ENCODE data around the gene IQCF2.
"Not testable (repeated sequence)": the region's sequence is repeated elsewhere in the genome, so short reads cannot be mapped to it uniquely, and the experiment has no call there.

The IQCF2 gene

GRCh38 chr3:51879937-51880336, 18.5 kb downstream of the IQCF2 start:
- DNase-seq, result no peak

GRCh38 chr3:51886447-51886846, 25.0 kb downstream of the IQCF2 start:
- no peak for DNase-seq

DNA sequence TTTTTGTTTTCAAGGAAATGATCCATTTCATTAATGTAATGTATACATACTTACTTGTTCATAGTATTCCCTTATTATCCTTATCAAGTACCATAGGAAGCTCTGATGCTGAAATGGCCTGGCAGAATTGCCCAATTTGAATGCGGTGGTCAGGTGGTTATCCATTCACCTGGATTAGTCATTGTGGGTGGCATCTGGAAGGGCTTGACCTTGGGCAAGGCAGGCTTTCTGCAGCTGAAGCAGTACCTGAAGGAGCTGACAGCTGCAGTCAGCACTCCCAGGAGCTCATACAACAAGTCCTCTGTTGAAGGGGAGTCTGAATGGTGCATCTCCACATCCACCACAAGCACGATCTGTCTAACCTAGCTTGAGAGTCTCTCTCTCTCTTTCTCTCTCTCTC, 26.2 kb downstream of the IQCF2 start:
- DNase-seq, result no peak

- no peak for DNase-seq
Measured at GRCh38 chr3:51888463-51889105, 27.2 kb downstream of the IQCF2 start.

DNA sequence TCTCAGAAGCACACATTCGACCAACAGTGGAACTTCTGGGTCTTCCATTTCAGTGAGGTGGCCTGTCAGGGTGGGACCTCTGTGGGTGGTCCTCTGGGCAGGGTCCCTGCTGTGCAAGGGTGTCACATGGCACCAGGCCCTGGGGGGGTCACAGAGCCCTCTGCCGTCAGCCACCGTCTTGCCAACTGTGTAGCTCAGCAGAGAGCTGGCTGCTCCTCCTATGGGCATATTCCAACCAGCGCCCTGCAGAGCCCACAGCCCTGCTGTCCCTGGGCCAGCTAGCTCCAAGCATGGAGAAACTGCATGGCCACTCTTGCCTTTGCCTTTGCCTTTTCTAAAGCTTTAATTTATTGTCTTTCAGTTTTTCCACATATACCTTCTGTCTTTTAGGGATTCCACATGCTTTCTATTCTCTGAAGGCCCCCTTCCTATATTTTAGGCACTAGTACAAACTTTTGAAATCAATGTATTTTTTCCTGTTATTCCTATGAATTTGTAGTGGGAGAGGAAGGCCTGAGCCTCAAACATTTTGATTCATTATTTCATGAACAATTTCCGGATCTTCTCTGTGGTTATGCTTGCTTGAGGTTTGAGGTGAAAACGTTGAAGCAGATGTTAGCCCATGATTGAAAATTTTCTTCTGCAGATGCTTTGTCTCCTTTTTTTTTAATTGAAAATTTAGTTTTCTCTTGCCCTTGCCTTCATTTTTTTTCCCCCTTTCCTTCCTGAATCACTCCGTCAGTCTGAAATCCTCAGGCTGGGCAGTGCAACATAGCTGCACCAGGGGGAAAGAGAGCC, 30.0 kb downstream of the IQCF2 start:
- no peak for DNase-seq

DNA sequence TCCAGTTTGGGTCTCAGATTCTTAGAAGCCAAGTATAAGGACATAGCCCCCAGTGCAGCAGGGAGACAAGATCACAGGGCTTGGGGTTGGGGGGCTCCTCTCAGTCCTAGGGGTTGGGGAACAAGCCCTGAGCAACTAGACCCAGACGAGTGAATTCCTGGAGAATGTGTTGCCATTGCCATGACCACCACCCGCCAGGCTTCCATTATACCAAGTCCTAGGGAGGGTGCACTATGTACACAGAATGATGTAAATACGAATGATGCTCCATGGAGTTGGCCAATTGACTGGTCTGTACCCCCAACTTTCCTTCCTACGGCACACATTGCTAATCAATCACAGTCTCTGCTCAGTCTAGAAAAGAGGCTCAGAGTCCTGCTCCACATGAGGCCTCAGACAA, 33.0 kb downstream of the IQCF2 start:
- no peak for DNase-seq

- no peak for DNase-seq
Measured at GRCh38 chr3:51894939-51895338, 33.5 kb downstream of the IQCF2 start.

- DNase-seq, result no peak
Measured at GRCh38 chr3:51896607-51897305, 35.3 kb downstream of the IQCF2 start.

GRCh38 chr3:51897391-51897790, 36.0 kb downstream of the IQCF2 start:
- DNase-seq, result no peak

GRCh38 chr3:51900043-51900442, 38.6 kb downstream of the IQCF2 start:
- not testable (repeated sequence) for DNase-seq

- not testable (repeated sequence) for DNase-seq
Measured at GRCh38 chr3:51902361-51902760, 40.9 kb downstream of the IQCF2 start.

DNA sequence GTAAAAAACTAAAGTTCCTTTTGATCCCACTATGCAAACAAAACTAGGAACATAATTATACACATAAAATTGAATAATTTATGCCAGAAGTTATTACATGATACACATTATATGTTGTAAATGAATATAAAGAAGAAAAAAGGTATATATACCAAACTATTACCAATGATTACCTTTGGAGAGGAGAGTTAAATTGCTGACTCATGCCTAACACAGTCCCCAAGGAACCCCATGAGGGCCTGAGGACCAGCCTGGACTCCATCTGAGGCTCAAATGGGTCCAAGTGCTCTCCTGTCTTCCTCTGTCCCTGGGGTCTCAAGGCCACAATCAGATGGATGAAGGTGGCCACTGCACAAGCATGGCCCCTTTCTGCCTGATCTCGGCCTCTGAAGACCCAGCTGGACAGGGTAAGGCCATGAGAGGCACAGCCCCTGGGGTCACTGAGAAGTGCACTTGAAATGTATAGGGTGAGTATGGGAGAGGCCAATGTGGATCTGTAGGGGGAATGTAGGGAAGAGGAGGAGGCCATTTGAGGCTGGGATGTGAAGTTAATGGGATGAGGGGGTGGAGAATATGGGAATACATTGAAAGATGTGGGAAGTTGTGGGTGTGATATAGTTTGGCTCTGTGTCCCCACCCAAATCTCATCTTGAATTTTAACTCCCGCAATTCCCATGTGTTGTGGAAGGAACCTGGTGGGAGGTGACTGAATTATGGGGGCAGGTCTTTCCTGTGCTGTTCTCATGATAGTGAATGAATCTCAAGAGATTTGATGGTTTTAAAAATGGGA, 42.8 kb downstream of the IQCF2 start:
- DNase-seq, result no peak

- no peak for DNase-seq
Measured at GRCh38 chr3:51908026-51908425, 46.6 kb downstream of the IQCF2 start.

Data from DMS 273 treated with DMSO at 0.1 percent for 48 hours (cell line).